Right cardiac atrium (tissue), 5 donors: ENCODE measurements around the gene DNAL4. TPM values are rescaled to one million over a fixed set of nuclear protein-coding genes. Genes with fewer than 3 reads are reported as not detected.

Experiments used
- ATAC-seq, 2 donors: fragments of 200-7000 bp; cut with Tn5 transposase; one replicate each; pipeline versions ENCODE4 v1.8.0 to v1.9.1; 2020; ENCODE audit warnings: moderate library complexity in 2 of 2, mild to moderate bottlenecking in 1 of 2
- DNase-seq, 3 donors: peaks; one replicate each; pipeline ENCODE4 v3.0.0-alpha.2; 2020
- H3K27ac ChIP-seq: one replicate; pipeline ENCODE4 v1.5.1; 2013; ENCODE audit warnings: mild to moderate bottlenecking, low read length, control low read depth, moderate library complexity
- H3K27me3 ChIP-seq: one replicate; pipeline ENCODE4 v1.6.1; 2013; ENCODE audit not compliant: control insufficient read depth, insufficient read depth
- H3K4me1 ChIP-seq: one replicate; pipeline ENCODE4 v1.6.1; 2013; ENCODE audit warnings: low read length; ENCODE audit not compliant: control insufficient read depth, insufficient read depth
- H3K4me3 ChIP-seq: one replicate; pipeline ENCODE4 v1.5.1; 2013; ENCODE audit warnings: low read length, control low read depth
- H3K9me3 ChIP-seq: one replicate; pipeline ENCODE4 v1.6.1; 2013; ENCODE audit warnings: low read length; ENCODE audit not compliant: control insufficient read depth
- WGBS: extraction: QIAGEN DNeasy Blood & Tissue Kit; methylation state at CpG from one replicate; pipeline ENCODE4 v1.1.7; 2013; 5-methylcytosine and 5-hydroxymethylcytosine counted together
- intact Hi-C, 4 donors: fragments of 100-400 bp; cut with DNase I; formaldehyde crosslinking; loops; one replicate each; pipeline versions ENCODE4 v1.11.0 to v1.14.0; 2022 to 2023
- polyA plus RNA-seq: library from polyadenylated mRNA; stranded (reverse); fragments of 200-250 nt; gene quantifications from one replicate; pipeline ENCODE4 v1.2.3, GENCODE V29; 2013
- total RNA-seq, 4 donors: library from RNA; stranded (reverse); fragmentation: NEBNext Ultra II Directional; extraction: Animal tissue kit (Norgen Biotek cat#: 25700); gene quantifications; one replicate each; pipeline ENCODE4 v1.2.1, GENCODE V29; 2021
- donor health status: healthy with polysubstance abuse.
- donor health status: DM: no; HTN: yes; CAD: no.
- donor health status: DM: no; HTN: no; CAD: no.
- donor health status: DM: no; HTN: yes; CAD: no; lungs with severe emphysema.
- donor health status: DM: yes; HTN: yes; CAD: no.

DNAL4 gene
- total and polyA plus RNA-seq, 5 donors, result 10.7 to 14.7 (median 12.7) TPM

- intact Hi-C loops, result loop anchor here in 2 of 4 donors (5.0 to 10.0 kb wide), 3 partner anchors 72 to 354 kb away; partner anchors contain the start of gene NPTXR (in 2 of the 2)
- no peaks in the 10 kb centered on the region for H3K27me3 ChIP-seq
- ATAC-seq (no peak), DNase-seq (peak in 2 of 3 donors; percentile 3 to 42)
- WGBS, result 92% methylated on average over 16 of the region's 16 CpGs
- H3K4me3 ChIP-seq, result no peak overlapping the region
- no peak overlapping the region for H3K27ac ChIP-seq
- H3K9me3 ChIP-seq, result no peaks in the 10 kb centered on the region
- no peaks in the 10 kb centered on the region for H3K4me1 ChIP-seq
Observed at GRCh38 chr22:38770257-38770949, 23.5 kb downstream of the DNAL4 start.

GRCh38 chr22:38768036-38768435 lies 25.9 kb downstream of the DNAL4 start:
- DNase-seq (peak in 1 of 3 donors; percentile 8), ATAC-seq (no peak)
- intact Hi-C loops, result loop anchor here (5.0 to 10.0 kb wide), 4 partner anchors 74 to 237 kb away; partner anchors contain the start of genes CBX6 (in 1 of the 4) and NPTXR (in 1 of the 4)
- no peak overlapping the region for H3K27ac ChIP-seq
- 91% methylated on average over 11 of the region's 11 CpGs for WGBS
- H3K9me3 ChIP-seq, result no peaks in the 10 kb centered on the region
- H3K27me3 ChIP-seq, result no peaks in the 10 kb centered on the region
- H3K4me1 ChIP-seq, result no peaks in the 10 kb centered on the region
- no peak overlapping the region for H3K4me3 ChIP-seq

- no peaks in the 10 kb centered on the region for H3K4me1 ChIP-seq
- 85% methylated on average over 9 of the region's 9 CpGs for WGBS
- intact Hi-C loops, result loop anchor here (5.0 to 10.0 kb wide), 4 partner anchors 75 to 237 kb away; partner anchors contain the start of genes CBX6 (in 1 of the 4) and NPTXR (in 1 of the 4)
- DNase-seq (peak in 1 of 3 donors; percentile 50), ATAC-seq (no peak)
- no peaks in the 10 kb centered on the region for H3K9me3 ChIP-seq
- no peak overlapping the region for H3K27ac ChIP-seq
- H3K4me3 ChIP-seq, result no peak overlapping the region
- H3K27me3 ChIP-seq, result no peaks in the 10 kb centered on the region
Observed at GRCh38 chr22:38767313-38767712, 26.6 kb downstream of the DNAL4 start.

- Histone ChIP-seq H3K27me3 (no peaks in the 10 kb centered on the region), H3K27ac (no peak overlapping the region), H3K4me3 (no peak overlapping the region), H3K4me1 (no peaks in the 10 kb centered on the region), H3K9me3 (no peaks in the 10 kb centered on the region)
- DNase-seq, result peak in 2 of 3 donors; percentile 41 to 76
- intact Hi-C loops, result loop anchor here (5.0 to 10.0 kb wide), 4 partner anchors 76 to 239 kb away; partner anchors contain the start of genes CBX6 (in 1 of the 4) and NPTXR (in 1 of the 4)
- peak; percentile 20 to 22 for ATAC-seq
- 48% methylated on average over 14 of the region's 14 CpGs for WGBS
Observed at GRCh38 chr22:38766076-38766777, 27.7 kb downstream of the DNAL4 start.

- ATAC-seq (no peak), DNase-seq (peak in 1 of 3 donors; percentile 47)
- Histone ChIP-seq H3K27ac (no peak overlapping the region), H3K27me3 (no peaks in the 10 kb centered on the region), H3K4me3 (no peak overlapping the region), H3K4me1 (no peaks in the 10 kb centered on the region), H3K9me3 (no peaks in the 10 kb centered on the region)
- WGBS, result 60% methylated on average over 11 of the region's 11 CpGs
- intact Hi-C loops, result loop anchor here in 2 of 4 donors (10.0 kb wide), 2 partner anchors 112 to 242 kb away; partner anchors contain the start of gene CBX6 (in 1 of the 2)
Observed at GRCh38 chr22:38762551-38762983, 31.4 kb downstream of the DNAL4 start.

GRCh38 chr22:38761202-38762162 lies 32.5 kb downstream of the DNAL4 start:
- intact Hi-C loops, result loop anchor here in 2 of 4 donors (10.0 kb wide), 2 partner anchors 113 to 243 kb away; partner anchors contain the start of gene CBX6 (in 1 of the 2)
- H3K27me3 ChIP-seq, result no peaks in the 10 kb centered on the region
- ATAC-seq (no peak), DNase-seq (peak in 1 of 3 donors; percentile 43)
- H3K27ac ChIP-seq, result no peak overlapping the region
- 70% methylated on average over 20 of the region's 20 CpGs for WGBS
- no peaks in the 10 kb centered on the region for H3K9me3 ChIP-seq
- H3K4me1 ChIP-seq, result no peaks in the 10 kb centered on the region
- no peak overlapping the region for H3K4me3 ChIP-seq

GRCh38 chr22:38760477-38761201 lies 33.3 kb downstream of the DNAL4 start:
- H3K27ac ChIP-seq, result no peak overlapping the region
- H3K4me3 ChIP-seq, result no peak overlapping the region
- 77% methylated on average over 12 of the region's 12 CpGs for WGBS
- no peaks in the 10 kb centered on the region for H3K9me3 ChIP-seq
- DNase-seq (peak in 2 of 3 donors; percentile 56 to 60), ATAC-seq (no peak)
- no peaks in the 10 kb centered on the region for H3K4me1 ChIP-seq
- intact Hi-C loops, result loop anchor here in 2 of 4 donors (10.0 kb wide), 2 partner anchors 114 to 244 kb away; partner anchors contain the start of gene CBX6 (in 1 of the 2)
- no peaks in the 10 kb centered on the region for H3K27me3 ChIP-seq

GRCh38 chr22:38759005-38759404 lies 34.9 kb downstream of the DNAL4 start:
- DNase-seq (no peak), ATAC-seq (no peak)
- WGBS, result 86% methylated on average over 7 of the region's 7 CpGs
- H3K9me3 ChIP-seq, result no peaks in the 10 kb centered on the region
- no peaks in the 10 kb centered on the region for H3K27me3 ChIP-seq
- intact Hi-C loops, result no loop called here
- no peaks in the 10 kb centered on the region for H3K4me1 ChIP-seq
- no peak overlapping the region for H3K4me3 ChIP-seq
- H3K27ac ChIP-seq, result no peak overlapping the region

- intact Hi-C loops, result no loop called here
- Histone ChIP-seq H3K27me3 (no peaks in the 10 kb centered on the region), H3K4me3 (no peak overlapping the region), H3K4me1 (no peaks in the 10 kb centered on the region), H3K27ac (no peak overlapping the region), H3K9me3 (no peaks in the 10 kb centered on the region)
- DNase-seq (no peak), ATAC-seq (no peak)
- 62% methylated on average over 16 of the region's 16 CpGs for WGBS
Observed at GRCh38 chr22:38758276-38758945, 35.5 kb downstream of the DNAL4 start.
